HG03469 (cell line): ENCODE results near the gene ARID3C.

Experiments
- ATAC-seq: cut with Tn5 transposase; IDR thresholded peaks from one replicate; pipeline ENCODE4 v1.9.1; 2021; ENCODE audit warnings: mild to moderate bottlenecking, moderate library complexity, moderate number of reproducible peaks; ENCODE audit not compliant: unreplicated experiment

Gene ARID3C

GRCh38 chr9:34578241-34579103 is 50.4 kb downstream of the ARID3C start:
- ATAC-seq, result no peak

- ATAC-seq, result no peak
These were observed 51.2 kb downstream of the ARID3C start for GRCh38 chr9:34577400-34578240.

- no peak for ATAC-seq
These were observed 52.1 kb downstream of the ARID3C start for GRCh38 chr9:34576597-34577399.

- no peak for ATAC-seq
These were observed 52.8 kb downstream of the ARID3C start for GRCh38 chr9:34575862-34576596.

GRCh38 chr9:34575241-34575640 is 53.6 kb downstream of the ARID3C start:
- no peak for ATAC-seq

GRCh38 chr9:34574571-34574970 is 54.3 kb downstream of the ARID3C start:
- no peak for ATAC-seq

- ATAC-seq, result no peak
These were observed 55.1 kb downstream of the ARID3C start for GRCh38 chr9:34573599-34574325.

GRCh38 chr9:34572628-34573027 is 56.2 kb downstream of the ARID3C start:
- ATAC-seq, result no peak

GRCh38 chr9:34572092-34572491 is 56.8 kb downstream of the ARID3C start:
- no peak for ATAC-seq

- no peak for ATAC-seq
These were observed 57.4 kb downstream of the ARID3C start for GRCh38 chr9:34571481-34571810.
